G401 (cell line): ENCODE data around the gene ST8SIA6. TPM values are rescaled to one million over a fixed set of nuclear protein-coding genes. Genes with fewer than 3 reads are reported as not detected.
"Not testable (repeated sequence)": the region's sequence is repeated elsewhere in the genome, so short reads cannot be mapped to it uniquely, and the experiment has no call there.

Source experiments
- DNase-seq: peaks from one replicate; pipeline ENCODE4 v3.0.0-alpha.2; 2015; ENCODE audit warnings: low spot score
- in situ Hi-C: cut with HindIII; loops from 2 replicates; pipeline ENCODE4 v1.10.0; 2016; ENCODE audit warnings: low sequenced_read_pairs, mixed read lengths
- total RNA-seq: library from RNA; depleted of rRNA; stranded (reverse); fragments of >200 nt; shearing (Covaris generic); gene quantifications from 2 replicates; pipeline ENCODE4 v1.2.3, GENCODE V29; 2014; rRNA removed

ST8SIA6 gene, protein sequence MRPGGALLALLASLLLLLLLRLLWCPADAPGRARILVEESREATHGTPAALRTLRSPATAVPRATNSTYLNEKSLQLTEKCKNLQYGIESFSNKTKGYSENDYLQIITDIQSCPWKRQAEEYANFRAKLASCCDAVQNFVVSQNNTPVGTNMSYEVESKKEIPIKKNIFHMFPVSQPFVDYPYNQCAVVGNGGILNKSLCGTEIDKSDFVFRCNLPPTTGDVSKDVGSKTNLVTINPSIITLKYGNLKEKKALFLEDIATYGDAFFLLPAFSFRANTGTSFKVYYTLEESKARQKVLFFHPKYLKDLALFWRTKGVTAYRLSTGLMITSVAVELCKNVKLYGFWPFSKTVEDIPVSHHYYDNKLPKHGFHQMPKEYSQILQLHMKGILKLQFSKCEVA
- 0.64 TPM in 1 of 2 replicates, not detected in the other for total RNA-seq

DNA sequence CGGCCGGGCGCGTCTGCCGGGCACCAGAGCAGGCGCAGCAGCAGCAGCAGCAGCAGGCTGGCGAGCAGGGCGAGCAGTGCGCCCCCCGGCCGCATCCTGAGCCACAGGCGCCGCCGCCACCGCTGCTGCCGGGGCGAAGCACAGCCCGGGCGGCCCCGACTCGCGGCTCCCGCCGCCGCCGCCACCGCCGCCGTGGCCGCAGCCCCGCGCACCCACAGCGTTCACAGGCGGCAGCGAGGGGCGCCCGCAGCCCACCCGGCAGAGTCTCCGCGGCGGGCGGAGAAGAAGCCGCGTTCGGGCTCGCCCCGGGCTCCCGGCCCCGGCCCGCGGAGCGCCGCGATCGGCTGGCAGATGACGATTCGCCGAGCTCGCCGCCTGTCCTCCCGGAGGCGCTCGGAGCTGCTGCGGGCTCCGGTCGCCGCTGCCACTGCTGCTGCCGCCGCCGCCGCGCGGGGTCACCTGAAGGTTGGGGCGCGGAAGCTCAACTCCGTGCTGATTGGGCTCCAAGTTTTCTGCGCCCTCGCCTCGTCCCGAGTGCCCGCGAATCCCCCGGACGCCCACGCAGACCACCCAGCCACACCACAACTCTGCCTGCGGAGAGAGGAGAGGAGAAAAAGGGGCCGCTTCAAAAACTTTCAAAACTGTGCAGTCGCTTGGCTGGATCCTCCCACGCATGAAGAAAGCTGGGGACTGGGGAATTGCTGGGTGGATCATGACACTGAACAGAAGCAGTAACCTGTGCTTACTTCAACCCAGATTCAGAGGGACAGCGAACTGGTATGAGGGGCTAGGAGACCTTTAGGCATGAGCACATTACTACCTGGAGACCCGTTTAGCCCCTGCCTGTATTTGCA lies at the start of gene ST8SIA6:
Gene ST8SIA6 (minus strand): TSS at position 435 of the 854 bp plus-strand sequence. CDS start 340 bp downstream, at position 95.
- no peak for DNase-seq
- in situ Hi-C loops: no loop called here

DNA sequence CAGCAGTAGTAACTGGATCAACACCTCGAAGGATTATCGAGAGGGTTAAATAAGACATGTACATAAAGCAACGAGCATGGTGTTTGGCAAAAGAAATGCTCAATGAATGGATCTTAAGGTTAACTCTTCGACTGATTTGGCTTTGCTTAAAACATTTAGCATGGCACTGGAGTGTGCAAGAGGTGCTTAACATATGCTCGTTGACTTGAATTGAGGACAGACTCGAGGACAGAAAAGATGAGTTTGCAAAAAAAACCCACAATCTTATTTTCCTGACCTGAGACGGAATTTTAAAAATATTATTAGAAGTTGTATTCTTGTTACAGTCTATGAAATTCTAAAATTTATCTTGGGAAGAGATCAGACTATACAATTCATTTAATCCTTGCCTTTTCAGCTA lies 49.4 kb upstream of the ST8SIA6 start:
- in situ Hi-C loops: no loop called here
- no peak for DNase-seq

DNA sequence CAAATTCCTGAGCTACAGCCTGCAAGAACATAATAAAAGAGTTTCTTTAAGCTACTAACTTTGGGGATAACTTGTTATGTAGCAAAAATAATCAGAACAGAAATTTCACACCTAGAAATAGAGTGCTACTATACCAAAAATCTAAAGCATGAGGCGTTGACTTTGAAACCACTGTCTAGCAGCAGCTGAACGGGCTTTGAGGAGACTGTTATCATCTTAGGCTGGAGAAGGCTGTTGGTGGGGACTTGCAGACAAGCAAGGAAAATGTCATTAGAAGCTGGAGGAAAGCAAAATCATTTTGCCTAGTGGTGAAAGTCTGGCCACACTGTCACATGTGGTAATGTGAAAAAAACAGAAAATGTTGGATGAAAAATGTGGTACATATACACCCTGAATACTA lies 48.4 kb upstream of the ST8SIA6 start:
- no peak for DNase-seq
- in situ Hi-C loops: no loop called here

DNA sequence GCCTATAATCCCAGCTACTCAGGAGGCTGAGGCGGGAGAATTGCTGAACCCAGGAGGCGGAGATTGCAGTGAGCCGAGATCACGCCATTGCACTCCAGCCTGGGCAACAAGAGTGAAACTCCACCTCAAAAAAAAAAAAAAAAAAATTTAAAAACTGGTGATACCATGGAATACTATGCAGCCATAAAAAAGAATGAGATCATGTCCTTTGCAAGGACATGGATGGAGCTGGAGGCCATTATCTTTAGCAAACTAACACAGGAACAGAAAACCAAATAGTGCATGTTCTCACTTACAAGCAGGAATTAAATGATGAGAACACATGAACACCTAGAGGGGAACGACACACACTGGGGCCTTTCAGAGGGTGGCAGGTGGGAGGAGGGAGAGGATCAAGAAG lies 44.6 kb upstream of the ST8SIA6 start:
- in situ Hi-C loops, DNase-seq: not testable (repeated sequence)

DNA sequence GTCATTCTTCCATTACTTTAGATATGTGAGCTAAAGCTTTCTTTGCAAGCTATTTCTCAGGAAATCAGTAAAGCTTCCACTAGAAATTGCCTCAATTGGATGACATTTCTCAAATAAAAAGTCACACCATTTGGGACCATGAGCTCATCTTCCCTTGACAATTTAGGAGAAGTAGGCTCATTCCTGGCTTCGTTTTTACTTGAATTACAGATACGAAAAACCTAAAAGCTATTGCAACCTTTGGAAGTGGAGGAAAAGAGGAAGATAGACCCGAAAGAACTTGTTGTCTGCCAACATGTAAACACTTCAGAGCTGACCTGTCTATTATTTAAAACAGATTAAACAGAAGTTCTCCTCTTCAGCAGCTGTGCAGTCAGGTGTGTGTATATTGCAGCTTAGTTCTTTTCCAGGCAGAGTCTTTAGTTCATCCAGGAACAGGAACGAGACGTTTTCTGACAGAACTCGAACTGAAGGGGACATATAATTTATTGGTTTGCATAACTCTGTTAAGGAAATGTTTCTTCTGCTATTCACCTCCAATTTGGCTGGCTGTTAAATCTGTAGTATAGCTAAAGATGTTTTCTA lies 43.1 kb upstream of the ST8SIA6 start:
- in situ Hi-C loops: no loop called here
- no peak for DNase-seq

DNA sequence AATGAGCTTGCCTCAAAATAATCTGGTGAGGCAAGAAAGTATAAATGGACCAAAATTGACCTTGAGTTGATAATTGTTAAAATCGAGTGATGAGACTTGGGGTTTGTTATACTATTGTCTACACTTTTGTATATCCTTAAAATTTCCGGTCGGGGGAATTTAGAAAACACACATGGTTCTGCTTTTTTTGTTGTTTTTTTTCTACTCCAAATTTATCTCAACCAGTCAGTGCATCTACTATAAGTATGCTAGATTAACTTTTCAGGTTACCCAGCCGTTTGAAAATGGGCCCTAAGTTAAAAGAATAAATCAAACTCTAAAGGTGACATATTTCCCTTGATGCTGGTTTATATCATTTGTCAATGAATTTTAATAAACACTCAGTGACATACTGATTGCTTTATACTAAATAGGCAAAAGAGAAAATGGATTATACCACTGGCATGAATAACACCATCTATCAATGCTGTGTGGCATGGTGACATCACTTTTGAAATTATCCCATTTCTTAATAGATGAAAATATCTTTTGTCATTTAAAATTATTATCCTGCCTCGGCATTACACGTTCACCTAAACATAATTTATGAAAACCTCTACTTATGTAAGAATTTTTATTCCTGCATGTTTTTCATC lies 40.3 kb upstream of the ST8SIA6 start:
- no peak for DNase-seq
- in situ Hi-C loops: no loop called here

DNA sequence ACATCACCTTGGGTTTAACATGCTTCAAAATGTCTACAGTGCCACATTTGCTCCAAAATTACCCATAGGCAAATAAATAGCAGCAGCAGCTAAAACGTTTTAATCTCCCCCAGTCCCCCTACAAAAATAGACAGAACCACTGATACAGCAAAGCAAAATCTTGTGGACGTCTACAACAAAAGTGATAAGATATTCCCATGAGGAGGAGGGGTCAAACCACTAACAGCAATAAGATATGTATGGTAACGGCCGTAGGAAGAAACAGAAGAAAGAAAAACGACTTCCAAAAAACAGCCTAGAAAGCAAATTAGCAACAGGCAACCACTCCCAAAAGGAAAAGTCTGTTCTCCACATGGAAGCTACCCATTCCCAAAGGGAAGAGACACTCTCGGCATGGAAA lies 34.5 kb upstream of the ST8SIA6 start:
- no peak for DNase-seq
- in situ Hi-C loops: no loop called here

DNA sequence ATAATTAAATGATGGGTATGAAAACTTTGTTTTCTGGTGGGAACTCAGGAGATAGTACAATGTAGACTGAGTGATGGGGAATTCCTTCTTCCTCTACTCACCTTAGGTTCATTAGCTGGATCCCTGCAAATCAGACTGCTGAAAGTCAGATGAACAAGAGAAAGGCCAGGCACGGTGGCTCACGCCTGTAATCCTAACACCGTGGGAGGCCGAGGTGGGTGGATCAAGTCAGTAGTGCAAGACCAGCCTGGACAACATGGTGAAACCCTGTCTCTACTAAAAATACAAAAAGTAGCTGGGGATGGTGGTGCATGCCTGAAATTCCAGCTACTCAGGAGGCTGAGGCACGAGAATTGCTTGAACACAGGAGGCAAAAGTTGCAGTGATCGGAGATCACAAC lies 28.7 kb upstream of the ST8SIA6 start:
- DNase-seq: no peak
- in situ Hi-C loops: no loop called here

DNA sequence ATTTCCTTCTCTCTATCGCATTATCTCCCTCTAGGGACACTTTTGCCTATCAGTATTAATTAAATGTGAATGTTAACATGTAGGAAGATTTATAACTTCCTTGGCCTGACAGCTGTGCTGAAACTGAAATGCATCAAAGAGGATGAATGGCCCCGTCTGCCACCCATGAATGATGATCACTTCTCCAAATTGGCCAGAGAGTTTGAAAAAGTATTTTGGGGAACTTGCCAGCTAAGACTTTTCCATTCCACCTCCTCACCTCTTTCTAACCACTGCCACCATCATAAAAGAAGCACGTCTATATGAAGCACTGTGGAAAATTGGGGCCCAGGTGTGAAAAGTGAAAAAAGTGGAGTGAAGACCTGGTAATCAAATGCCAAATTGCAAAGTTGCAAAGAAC lies 25.4 kb upstream of the ST8SIA6 start:
- DNase-seq: no peak
- in situ Hi-C loops: no loop called here

DNA sequence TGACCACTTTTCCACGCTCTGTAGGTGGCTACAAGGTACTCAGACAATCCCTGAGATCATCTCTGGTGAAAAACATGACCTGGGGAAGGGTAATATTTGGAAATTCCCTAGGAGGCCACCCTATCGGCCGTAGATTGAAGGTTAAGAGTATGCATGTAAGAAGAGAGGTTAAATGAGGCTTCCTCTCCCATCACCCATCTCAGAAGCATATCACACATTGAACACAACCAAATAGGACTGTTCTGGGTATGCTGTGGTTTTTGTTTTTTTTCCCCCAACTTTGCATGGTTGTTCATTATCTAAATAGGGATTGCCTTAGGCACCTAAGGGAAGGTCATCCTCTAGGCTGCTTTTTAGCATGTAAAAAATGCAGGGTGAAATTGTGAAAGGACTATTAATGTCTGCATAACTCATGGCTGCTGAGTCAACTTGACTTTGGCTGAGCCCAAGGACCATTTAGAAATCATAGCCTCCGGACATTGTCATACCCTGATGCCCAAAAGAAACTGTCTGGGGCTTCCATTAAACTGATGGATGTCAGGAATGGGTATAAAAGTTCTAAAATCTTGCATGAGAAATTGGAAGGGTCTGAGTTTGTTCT lies 24.7 kb upstream of the ST8SIA6 start:
- in situ Hi-C loops: no loop called here
- no peak for DNase-seq

DNA sequence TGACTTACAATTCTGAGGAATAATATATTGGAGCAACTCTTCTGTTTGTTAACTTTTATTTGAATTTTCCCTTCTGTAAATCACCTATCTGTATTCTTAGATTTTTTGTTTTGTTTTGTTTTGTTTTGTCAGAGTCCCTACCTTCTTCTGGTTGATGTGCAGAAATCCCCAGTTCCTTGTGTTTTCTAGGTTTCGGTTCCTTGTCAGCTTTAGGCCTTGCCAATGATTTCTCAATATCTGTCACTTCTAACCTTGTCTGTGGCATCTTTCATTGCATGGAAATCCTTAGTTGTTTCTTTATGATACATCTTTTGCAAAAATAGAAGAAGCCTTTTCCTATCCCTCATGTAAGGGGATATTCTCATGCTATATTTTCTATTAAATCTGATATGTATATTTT lies 21.7 kb upstream of the ST8SIA6 start:
- in situ Hi-C loops: no loop called here
- no peak for DNase-seq

DNA sequence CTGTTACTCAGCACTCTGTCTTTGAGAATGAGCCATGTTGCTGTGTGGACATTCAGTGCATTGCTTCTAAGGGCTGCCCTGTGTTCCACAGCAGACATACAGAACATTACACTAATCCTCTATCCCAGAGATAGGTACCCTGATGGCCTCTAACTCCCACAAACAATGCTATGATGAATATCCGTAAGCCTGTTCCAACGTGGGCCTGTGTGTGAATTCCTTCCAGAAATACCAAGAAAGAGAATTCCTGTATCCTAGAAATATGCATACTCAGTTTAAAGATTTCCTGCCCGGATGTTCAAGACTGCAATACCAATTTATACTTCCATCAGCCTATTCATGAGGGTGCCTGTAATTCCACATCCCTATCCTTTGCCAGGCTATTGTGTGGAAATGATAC lies 21.3 kb upstream of the ST8SIA6 start:
- in situ Hi-C loops: no loop called here
- no peak for DNase-seq

DNA sequence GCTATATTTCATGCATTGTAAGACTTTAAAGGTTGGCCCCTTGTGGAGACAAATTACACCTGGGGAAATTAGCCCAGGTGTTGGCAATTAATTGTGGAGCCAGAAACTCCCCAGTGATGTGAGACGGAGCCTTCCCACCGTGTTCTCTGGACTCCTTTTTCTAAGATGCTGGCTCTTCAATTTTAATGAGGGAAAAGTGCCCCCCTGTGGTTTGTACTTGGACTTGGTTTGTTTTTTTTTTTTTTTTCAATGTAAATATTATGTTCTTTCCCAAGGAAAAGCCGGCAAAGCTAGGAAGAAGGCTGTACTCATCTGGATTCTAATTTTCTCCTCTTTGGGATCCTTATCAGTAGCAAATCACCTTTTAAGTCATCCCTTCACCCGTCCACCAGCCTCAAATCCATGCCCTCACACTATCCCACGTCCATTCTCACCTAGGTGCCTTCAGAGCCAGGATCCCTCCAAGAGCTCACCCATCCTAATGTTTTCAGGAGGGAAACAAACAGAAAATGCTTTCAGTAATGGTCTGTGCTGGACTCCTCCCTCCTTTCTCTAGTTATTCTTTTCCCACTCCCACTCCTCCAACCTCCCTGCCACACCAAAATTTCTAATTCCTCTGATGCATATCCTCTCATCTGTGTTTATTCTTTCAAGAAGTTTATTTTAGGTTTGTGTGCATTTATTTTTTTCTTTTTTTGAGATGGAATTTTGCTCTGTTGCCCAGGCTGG lies 20.4 kb upstream of the ST8SIA6 start:
- no peak for DNase-seq
- in situ Hi-C loops: no loop called here

DNA sequence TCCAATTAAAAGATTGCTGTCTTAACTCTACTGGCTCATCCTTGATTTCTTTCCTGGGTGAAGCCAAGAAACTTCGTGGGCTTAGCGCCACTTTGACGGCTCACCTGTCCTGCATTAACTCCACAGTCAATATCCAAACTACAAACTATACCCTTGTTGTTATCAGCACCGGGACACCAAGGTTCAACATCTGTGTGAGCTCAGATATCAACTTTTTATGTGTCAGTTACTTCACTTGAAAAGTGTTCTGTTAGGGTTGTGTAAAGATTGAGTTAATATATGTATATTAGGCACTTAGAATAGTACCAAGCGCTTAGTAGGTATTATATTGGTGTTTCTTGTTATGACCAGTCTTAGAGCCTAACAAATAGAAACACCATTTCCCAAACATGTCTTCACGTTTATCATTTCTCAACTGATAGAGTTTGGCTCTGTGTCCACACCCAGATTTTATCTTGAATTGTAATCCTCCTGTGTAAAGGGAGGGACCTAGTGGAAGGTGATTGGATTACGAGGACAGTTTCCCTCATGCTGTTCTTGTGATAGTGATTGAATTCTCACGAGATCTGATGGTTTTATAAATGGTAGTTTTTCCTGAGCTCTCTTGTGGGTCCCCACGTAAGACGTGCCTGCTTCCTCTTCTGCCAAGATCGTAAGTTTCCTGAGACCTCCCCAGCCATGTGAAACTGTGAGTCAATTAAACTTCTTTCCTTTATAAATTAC lies 19.0 kb upstream of the ST8SIA6 start:
- no peak for DNase-seq
- in situ Hi-C loops: no loop called here

DNA sequence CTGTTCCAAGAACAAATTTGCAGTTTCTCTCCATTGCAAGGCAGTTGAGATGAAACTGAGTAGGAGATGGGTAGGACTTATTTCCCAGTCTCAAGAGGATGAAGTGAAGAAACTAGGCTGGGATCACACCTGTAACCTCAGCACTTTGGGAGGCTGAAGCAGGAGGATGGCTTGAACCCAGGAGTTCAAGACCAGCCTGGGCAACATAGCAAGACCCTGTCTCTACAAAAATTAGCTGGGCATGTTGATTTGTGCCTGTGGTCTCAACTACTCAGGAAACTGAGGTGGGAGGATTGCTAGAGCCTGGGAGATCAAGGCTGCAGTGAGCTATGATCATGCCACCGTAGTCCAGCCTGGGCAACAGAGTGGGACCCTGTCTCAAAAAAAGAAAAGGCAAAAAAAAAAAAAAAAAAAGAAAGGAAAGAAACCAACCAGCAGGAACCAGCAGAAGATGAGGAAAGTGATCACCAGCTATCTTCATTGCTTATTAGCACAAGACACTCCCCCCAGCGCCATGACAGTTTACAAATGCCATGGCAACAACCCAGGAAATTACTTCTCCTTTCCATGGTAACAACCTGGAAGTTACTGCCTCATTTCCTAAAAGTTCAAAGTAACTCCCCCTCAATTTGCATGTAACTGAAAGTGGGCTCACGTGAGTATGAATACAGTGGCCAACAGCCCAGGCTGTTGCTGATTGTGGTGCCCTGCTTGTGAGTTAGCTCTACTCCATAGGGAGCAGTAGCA lies 18.3 kb upstream of the ST8SIA6 start:
- DNase-seq: no peak
- in situ Hi-C loops: no loop called here

DNA sequence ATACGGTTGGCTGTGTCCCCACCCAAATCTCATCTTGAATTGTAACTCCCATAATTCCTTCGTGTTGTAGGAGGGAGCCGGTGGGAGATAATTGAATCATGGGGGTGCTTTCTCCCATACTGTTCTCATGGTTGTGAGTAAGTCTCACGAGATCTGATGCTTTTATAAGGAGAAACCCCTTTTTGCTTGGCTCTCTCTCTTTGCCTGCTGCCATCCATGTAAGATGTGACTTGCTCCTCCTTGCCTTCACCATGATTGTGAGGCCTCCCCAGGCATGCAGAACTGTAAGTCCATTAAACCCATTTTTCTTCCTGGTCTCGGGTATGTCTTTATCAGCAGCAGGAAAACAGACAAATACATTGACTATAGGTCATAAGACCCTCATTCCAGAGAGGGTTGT lies 15.9 kb upstream of the ST8SIA6 start:
- DNase-seq: no peak
- in situ Hi-C loops: no loop called here

DNA sequence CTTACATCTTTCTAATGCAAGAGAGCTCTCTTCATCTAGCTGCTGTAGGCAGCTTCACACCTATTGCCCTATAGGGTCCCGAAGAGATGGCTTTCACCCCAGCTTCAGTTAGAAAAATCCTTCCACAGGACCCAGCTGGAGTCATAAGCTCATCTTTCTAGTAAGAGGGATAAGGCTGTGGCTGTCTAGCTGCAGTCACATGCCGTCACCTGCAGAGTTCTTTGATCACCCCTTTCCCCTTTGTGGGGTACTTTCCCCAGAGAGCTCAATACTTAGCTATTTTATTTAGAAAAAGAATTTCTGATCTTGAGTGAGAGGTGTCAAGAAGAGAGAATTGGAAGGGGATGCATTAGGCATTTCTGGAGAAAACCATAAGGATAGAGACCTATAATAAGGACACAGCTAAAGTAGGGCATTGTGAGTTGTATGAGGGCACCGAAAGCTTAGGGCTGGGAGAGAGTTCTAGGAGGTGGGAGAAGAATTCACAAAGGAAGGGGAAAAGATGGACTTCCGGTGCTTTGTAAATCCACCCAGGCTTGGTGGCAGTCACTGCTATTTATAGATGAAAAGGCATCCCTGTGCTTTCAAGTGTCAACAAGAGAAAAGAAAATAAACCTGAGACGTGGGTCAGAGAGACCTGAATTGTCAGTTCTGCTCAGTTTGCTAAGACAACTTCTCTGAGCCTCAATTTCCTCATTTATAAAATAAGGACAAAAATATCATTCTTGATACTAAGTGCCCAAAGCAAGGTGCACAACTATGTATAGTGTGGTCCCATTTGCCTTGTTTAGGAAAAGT lies 11.1 kb upstream of the ST8SIA6 start:
- in situ Hi-C loops: no loop called here
- no peak for DNase-seq
